HG03457 (cell line): Measurements from ENCODE around the gene KLK6.
"Not testable (repeated sequence)": the region's sequence is repeated elsewhere in the genome, so short reads cannot be mapped to it uniquely, and the experiment has no call there.

Experiments
- ATAC-seq: cut with Tn5 transposase; IDR thresholded peaks from one replicate; pipeline ENCODE4 v1.9.1; 2021; ENCODE audit warnings: moderate number of reproducible peaks; ENCODE audit not compliant: unreplicated experiment

The KLK6 gene

DNA sequence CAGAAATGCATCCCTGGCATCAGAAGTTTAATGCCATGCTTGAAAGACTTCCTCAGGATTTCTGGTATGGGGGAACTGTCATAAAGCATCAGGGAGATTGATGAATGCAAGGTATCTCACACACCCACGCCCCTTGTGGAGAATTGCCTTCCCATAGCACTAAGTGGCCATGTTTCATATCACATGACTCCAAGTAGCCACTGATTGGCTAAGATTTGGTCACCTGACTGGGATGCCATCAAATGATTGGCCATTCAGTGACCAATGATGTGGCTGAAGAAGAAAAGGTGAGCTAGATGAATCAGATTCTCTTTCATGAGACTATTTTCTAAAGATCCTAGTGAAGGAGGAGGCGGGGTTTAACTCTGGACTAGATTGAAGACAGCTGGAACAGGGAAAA lies 24.7 kb upstream of the KLK6 start:
- no peak for ATAC-seq

DNA sequence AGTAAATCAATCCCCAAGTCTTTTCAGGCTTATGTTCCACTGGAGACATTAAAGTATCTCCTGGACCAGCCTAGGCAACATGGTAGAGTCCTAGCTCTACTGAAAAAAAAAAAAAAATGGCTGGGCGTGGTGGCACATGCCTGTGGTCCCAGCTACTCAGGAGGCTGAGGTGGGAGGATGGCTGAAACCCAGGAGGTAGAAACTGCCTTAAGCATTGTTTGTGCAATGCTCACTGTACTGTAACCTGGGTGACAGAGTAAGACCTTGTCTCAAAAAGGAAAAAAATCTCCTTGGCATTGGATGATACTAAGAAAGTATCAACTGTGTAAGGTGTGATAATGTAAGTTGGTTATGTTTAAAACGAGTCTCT lies 23.3 kb upstream of the KLK6 start:
- ATAC-seq, result no peak

DNA sequence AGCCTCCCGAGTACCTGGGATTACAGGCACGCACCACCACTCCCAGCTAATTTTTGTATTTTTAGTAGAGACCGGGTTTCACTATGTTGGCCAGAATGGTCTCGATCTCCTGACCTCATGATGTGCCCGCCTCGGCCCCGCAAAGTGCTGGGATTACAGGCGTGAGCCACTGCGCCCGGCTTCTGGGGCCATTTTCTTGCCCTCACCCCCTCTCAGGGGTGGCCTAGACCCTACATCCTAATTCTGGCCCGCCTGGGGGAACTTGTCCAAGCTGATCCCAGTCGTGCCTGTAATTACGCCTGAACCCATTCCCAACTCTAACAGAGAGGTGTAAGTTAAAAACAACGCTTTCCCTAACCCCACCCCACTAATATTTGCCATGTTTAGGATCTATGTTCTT lies 15.0 kb upstream of the KLK6 start:
- not testable (repeated sequence) for ATAC-seq

DNA sequence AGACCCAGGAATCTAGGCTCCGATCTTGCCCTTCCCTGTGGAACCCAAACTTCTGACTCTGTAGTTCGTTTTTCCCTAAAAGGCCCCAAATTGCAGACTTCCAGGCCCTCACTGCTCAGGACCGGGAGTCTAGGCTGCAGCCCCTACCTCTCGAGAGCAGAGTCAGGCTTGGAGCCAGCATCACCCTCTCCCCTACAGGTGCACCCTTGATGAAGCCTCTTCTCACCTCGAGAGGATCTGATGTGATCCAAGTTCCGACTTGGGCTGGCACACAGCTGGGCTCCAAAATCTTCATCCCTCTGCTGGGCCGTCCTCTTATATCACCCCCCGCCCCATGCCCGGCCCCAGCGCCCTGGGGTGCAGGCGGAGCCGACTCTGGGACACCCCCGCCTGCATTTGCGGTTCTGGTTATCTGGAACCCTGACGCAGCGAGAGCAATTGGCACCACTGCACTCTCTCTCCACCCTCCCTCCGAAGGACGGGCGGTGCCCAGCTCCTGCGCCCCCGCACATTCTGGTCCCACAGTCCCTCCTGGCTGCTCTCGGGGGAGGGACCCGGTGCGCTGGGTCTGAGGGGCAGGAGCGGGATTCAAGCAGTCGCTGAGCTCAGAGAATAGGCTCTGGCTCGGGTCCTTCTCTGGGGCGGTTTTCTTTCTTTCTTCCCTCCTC lies 14.4 kb upstream of the KLK6 start, which contains the start of gene KLK7:
Gene KLK7 (minus strand): TSS at position 293 of the 668 bp plus-strand sequence. CDS start 1,518 bp downstream, outside the sequence.
- ATAC-seq, result no peak

DNA sequence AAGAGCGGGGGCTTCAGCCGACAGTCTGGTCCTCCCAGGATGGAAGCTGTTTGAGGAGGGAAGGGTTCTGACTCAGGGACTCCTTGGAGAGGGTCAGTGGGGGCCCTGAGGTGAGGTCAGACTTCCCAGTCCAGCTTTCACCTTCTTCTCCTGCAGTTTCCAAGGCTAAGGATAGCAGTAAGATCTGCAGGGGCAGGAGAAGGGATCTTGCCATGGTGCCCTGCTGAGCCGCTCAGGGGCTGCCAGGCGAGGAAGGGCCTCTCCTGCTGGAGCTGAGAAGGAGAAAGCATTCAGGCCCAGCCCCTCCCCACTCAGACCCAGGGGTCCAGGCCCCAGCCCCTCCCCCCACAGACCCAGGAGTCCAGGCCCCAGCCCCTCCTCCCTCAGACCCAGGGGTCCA lies 12.8 kb upstream of the KLK6 start:
- ATAC-seq, result no peak

DNA sequence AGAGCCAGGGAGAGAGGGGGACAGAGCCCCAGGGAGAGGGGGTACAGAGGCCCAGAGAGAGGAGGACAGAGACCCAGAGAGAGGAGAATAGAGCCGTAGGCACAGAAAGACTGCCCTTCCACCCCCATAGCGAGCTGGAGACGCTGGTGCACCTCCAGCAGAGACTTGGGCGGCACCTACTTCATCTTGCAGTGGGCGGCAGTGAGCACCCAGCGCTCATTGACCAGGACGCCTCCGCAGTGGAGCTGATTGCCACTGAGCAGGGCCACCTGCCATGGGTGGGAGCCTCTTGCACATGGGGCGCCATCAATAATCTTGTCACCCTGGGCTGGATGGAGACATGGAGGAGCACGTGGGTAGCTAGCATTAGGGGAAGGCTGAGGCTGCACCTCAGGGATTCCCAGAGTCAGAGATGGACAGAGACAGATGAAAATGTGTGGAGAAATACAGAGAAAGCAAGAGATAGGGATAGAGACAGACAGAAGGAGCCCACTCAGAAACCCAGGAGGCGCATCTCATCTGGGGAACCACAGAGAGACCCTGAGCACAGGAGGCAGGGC lies 12.3 kb upstream of the KLK6 start:
- no peak for ATAC-seq

DNA sequence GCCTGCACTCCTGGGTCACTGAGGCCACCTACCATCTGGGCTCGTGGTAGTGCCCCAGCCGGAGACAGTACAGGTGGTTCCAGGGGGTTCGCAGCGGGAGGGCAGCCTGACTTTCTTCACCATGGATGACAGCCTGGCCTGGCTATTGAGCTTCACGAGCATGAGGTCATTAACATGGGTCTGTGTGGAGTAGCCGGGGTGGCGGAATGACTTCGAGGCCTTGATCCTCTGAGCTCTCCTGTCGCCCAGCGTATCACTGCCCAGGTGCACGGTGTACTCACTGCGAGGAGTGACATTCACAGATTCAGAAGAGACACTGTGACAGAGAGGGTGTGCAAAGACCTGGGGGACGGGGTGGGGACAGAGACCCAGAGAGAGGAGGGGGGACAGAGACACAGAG lies 10.8 kb upstream of the KLK6 start:
- no peak for ATAC-seq

DNA sequence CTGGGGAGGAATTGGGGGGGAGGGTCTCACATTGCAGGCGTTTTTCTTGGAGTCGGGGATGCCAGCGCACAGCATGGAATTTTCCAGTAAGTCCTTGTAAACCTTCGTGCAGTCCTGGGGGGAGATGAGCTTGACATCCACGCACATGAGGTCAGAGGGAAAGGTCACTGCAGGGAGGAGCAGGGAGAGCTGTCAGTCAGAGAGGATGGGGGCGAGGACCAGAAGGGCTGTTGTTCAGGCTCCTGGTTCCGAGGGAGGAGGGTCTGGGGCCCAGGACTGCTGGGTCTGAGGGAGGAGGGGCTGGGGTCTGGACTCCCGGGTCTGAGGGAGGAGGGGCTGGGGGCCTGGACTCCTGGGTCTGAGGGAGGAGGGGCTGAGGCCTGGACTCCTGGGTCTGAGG lies 10.4 kb upstream of the KLK6 start:
- ATAC-seq, result no peak

DNA sequence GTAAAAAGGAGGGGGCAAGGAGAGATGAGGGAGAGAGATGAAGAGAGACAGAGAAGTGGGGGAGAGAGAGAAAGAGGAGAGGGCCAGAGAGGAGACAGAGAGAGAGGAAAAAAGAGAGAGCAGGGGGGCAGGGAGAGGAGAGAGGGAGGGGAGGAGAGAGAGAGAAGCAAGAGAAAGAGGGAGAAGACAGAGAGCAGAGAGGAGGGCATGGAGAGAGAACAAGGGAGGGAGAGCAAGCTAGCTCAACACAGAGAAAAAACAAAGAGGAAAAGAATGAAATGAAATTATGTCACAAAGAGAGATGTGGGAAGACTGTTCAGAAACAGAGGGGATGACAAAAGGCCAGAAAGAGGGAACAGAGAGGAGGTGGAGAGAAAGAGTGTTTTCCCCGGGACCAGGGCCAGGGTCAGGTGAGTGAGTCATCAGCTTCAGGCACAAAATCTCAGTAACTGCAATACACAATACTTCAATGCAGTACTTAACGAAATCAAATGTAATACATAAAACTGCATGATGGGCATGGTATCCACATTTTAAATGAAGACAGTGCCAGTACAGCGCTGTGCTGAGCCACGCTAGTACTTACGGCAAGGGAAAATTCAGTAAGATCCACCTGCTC lies 9.5 kb upstream of the KLK6 start:
- ATAC-seq, result no peak

DNA sequence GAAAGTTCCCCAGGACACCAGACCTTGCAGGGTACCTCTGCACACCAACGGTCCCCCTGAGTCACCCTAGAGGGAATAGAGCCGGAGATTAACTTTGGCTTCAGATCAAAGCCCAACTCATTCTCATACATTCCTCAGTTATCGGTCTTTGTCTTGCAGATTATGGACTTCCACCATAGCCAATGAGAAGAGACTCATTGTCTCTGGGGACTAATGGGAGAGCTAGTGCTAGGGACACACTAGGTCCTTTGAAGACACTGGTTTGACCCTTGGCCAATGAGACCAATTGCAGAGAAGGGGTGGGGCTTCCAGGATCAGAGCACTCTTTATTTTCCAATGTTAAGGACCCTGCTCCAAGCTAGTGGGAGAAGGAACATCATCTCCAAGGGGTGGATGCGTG lies 8.2 kb upstream of the KLK6 start:
- ATAC-seq, result no peak

DNA sequence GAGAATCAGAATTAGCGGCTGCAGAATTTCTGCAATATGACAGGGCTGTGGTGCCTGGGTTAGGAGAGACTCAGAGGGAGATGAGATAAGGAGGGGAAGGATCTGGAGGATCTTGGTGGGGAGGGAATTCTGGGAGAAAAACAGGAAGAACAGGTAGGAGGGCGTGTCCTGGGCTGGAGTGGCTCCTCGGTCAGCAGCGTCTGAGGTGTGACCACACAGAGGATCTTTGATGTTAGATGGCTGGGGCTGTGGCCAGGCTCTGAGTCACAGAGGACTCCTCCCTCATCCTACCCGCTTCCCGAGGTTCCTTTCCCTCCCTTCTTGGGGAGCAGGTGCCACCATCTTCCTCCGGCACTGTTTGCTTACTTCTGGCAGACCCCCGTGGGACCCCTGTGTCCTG lies 6.4 kb upstream of the KLK6 start:
- no peak for ATAC-seq

DNA sequence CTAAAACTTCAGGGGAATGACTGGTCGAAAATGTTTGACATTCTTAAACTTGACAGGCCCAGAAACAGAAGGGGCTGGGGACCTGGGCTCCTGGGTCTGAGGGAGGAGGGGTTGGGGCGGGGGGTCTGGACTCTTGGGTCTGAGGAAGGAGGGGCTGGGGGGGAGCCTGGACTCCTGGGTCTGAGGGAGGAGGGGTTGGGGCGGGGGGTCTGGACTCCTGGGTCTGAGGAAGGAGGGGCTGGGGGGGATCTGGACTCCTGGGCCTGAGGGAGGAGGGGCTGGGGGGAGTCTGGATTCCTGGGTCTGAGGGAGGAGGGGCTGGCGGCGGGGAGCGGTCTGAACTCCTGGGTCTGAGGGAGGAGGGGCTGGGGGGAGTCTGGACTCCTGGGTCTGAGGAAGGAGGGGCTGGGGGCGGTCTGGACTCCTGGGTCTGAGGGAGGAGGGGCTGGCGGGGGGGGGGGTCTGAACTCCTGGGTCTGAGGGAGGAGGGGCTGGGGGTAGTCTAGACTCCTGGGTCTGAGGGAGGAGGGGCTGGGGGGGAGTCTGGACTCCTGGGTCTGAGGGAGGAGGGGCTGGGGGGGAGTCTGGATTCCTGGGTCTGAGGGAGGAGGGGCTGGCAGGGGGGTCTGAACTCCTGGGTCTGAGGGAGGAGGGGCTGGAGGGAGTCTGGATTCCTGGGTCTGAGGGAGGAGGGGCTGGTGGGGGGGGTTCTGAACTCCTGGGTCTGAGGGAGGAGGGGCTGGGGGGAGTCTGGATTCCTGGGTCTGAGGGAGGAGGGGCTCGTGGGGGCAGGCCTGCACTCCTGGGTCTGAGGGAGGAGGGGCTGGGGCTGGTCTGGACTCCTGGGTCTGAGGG lies 5.5 kb upstream of the KLK6 start:
- no peak for ATAC-seq

DNA sequence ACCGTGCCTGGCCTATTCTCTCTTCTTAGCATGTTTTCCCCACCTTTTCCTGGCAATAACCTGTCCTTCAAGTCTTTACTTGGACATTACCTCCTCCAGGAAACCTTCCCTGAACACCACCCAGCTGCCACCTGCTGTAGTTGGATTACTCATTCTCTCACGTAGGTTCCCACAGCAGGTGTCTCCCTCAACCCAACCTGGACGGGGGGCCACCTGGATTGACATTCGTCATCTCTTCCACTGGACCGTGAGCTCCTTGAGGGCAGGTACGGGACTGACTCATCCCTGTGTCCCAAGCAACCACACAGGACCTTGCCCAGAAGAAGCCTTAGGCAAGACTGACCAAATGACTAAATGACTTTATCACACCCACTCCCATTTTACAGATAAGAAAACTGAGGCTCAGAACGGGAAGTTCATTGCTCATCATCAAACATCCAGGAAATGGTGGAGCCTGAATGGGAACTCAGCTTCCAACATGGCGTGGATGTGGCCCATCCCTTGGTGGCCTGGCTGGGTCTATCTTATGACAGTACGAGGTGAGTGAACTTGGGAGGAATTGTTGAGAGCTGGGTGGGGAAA lies 3.5 kb upstream of the KLK6 start:
- no peak for ATAC-seq

DNA sequence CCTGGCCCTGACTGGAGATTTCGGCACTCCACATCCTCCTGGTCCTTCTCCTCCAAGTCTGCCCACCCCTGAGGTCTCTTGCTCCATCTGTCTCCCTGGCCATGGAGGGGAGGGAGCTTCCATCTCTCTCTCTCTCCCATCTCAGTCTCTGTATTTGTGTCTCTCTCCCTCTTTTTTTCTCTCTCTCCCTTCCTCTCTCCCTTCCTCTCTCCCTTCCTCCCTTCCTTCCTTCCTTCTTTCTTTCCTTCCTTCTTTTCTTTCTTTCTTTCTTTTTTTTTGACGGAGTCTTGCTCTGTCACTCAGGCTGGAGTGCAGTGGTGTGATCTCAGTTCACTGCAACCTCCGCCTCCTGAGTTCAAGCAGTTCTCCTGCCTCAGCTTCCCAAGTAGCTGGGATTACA lies 419 bp upstream of the KLK6 start:
- ATAC-seq, result not testable (repeated sequence)

DNA sequence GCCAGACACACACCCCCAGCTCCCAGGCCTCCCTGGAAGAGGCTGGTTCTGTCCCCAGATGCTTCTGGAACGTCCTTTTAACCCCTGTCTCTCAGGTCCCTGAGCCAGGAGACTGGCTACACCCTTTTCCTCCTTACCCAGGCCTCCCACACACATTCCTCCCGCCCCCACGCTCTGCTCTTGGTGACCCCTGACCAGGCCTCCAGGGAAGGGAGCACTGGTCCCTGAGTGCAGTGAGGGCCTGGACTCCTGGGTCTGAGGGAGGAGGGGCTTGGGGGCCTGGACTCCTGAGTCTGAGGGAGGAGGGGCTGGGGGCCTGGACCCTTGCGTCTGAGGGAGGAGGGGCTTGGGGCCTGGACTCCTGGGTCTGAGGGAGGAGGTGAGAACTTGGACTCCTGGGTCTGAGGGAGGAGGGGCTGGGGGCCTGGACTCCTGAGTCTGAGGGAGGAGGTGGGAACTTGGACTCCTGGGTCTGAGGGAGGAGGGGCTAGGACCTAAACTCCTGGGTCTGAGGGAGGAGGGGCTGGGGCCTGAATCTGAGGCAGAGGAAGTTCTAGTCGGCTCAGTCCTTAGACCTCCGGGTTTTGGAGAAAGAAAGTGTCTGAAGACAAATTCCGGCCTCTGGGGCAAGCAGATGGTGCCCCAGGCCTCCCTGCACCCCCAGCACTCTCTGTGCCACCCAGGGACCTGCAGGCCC lies 527 bp downstream of the KLK6 start:
- ATAC-seq, result no peak

DNA sequence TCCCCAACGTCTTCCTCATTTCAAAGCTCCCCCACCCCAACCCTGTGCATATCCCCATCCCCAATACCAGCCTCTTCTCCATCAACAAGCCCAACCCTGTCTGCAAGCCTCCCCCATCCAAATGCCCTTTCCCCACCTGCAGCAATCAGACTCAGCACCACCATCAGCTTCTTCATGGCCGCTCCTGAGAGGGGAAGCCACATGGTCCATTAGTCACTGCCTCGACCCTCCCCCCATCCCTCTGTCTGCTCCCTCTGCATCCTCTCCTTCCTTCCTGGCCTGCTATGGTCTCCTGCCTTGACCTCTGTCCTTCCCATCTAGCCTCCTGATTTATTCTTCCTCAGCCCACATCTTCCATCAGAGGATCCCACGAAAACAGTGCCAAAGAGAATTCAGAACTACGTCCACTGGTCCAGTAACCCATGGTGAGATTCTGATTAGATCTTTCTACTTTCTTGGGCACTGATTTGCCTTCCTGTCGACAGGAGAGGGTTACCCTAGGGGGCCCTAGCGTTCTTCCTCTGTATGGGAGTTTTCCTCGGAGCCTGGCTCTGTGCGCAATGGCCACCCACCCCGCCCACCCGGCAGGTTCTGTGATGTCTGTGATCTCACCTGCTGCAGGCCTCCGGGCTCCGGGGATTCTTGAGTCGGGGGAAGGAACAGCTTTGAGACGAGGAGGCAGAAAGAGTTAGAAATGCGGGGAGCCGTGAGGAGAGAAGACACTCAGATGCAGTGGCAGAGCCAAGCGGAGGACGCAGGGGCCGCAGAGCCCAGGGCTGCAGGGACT lies 1.3 kb downstream of the KLK6 start:
- no peak for ATAC-seq

DNA sequence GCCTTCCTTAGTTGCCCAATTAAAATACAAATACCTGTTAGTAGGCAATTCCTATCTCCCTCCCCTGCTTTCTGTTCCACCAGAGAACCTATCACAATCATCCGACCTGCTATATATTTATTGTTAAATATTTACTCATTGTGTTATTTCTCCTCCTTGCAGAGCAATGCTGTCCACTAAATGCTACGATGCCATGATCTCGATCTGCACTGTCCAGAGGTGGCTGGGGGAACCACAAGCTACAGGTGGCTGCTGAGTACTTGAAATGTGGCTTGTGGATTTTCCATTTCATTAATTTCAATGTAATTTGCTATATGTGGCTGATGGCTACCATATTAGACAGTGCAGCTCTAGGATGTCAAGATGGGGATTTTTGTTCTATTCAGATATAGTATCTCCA lies 5.1 kb downstream of the KLK6 start:
- no peak for ATAC-seq

DNA sequence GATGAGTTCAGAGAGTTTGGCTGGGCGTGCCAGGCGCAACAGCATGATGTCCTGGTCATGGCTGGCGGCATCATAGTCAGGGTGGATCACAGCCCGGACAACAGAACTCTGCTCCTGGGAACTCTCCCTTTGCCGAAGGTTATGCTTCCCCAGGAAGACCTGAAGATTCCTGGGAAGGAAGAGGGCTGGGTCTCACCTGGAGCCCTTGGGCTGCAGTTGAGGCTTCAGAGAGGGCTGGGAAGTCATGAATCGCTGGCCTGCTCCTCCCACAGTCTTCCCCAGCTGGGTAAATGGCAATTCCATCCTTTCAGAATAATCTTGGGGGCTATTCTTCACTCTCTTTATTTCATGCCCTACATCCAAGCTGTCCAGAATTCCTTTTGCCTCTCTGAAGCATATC lies 6.0 kb downstream of the KLK6 start:
- no peak for ATAC-seq

DNA sequence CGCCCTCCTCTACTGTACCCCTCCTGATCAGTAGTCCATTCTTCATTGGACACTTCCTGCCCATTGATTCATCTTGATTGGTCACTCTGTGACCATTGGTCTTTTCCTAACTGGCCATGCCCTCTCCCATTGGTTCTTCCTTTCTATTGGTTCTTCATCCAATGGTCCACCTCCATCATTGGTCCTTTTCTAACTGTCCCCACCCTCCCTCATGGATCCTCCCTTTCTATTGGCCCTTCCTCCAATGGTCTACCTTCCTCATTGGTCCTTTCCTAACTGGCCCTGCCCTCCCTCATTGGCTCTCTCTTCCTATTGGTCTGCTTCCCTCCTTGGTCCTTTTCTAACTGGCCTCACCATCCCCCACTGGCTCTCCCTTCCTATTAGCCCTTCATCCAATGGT lies 7.1 kb downstream of the KLK6 start:
- ATAC-seq, result no peak
